Measurements from ENCODE around the gene PEAK1. TPM values are rescaled to one million over a fixed set of nuclear protein-coding genes. Genes with fewer than 3 reads are reported as not detected.

PEAK1 gene
- total RNA-seq, 4 donors from 2014 or later, result 68.8 to 79.1 (median 78.7) TPM

- TF ChIP-seq CTCF (IDR thresholded peaks at IDR 0.05; ENCODE audit: low read depth), result no peak
These were observed 37.4 kb upstream of the PEAK1 start for GRCh38 chr15:77457191-77457904.

- TF ChIP-seq CTCF (IDR thresholded peaks at IDR 0.05; ENCODE audit: low read depth), result no peak
These were observed 36.8 kb upstream of the PEAK1 start for GRCh38 chr15:77456746-77457145.

GRCh38 chr15:77455696-77456321, 35.9 kb upstream of the PEAK1 start:
- TF ChIP-seq CTCF (IDR thresholded peaks at IDR 0.05; ENCODE audit: low read depth), result no peak

- TF ChIP-seq CTCF (IDR thresholded peaks at IDR 0.05; ENCODE audit: low read depth), result no peak
These were observed 35.0 kb upstream of the PEAK1 start for GRCh38 chr15:77454951-77455350.

- no peak for TF ChIP-seq CTCF (IDR thresholded peaks at IDR 0.05; ENCODE audit: low read depth)
These were observed 34.4 kb upstream of the PEAK1 start for GRCh38 chr15:77454265-77454664.

GRCh38 chr15:77446840-77447390, 27.0 kb upstream of the PEAK1 start:
- TF ChIP-seq CTCF (IDR thresholded peaks at IDR 0.05; ENCODE audit: low read depth), result no peak

GRCh38 chr15:77440378-77440999, 20.6 kb upstream of the PEAK1 start:
- no peak for TF ChIP-seq CTCF (IDR thresholded peaks at IDR 0.05; ENCODE audit: low read depth)
